Retina (tissue), 1 donor: Measurements from ENCODE around the gene NOC2L.

Source experiments
- DNase-seq: peaks from one replicate; pipeline ENCODE4 v3.0.0-alpha.2; 2016

Gene NOC2L

GRCh38 chr1:974293-974640 is 15.2 kb upstream of the NOC2L start:
- no peak for DNase-seq

- DNase-seq: no peak
Measured at GRCh38 chr1:973459-974292, 14.6 kb upstream of the NOC2L start.

GRCh38 chr1:972726-973458 is 13.8 kb upstream of the NOC2L start:
- no peak for DNase-seq

- no peak for DNase-seq
Measured at GRCh38 chr1:971751-972506, 12.9 kb upstream of the NOC2L start.

GRCh38 chr1:970973-971730 is 12.1 kb upstream of the NOC2L start:
- no peak for DNase-seq

GRCh38 chr1:970242-970972 is 11.4 kb upstream of the NOC2L start:
- no peak for DNase-seq

- no peak for DNase-seq
Measured at GRCh38 chr1:969260-969855, 10.3 kb upstream of the NOC2L start.

GRCh38 chr1:967466-968343 is 8.6 kb upstream of the NOC2L start:
- DNase-seq: no peak

- DNase-seq: peak; percentile 67
Measured at GRCh38 chr1:966704-967300, 7.7 kb upstream of the NOC2L start.

- no peak for DNase-seq
Measured at GRCh38 chr1:966135-966703, 7.2 kb upstream of the NOC2L start, which contains the start of gene PLEKHN1. TSS of gene PLEKHN1 (plus strand) at chr1:966482. CDS start at chr1:966532, 50 bp downstream.

GRCh38 chr1:965526-966134 is 6.6 kb upstream of the NOC2L start:
- no peak for DNase-seq

- no peak for DNase-seq
Measured at GRCh38 chr1:964691-965525, 5.9 kb upstream of the NOC2L start.

GRCh38 chr1:963746-964525 is 4.9 kb upstream of the NOC2L start:
- no peak for DNase-seq

- DNase-seq: no peak
Measured at GRCh38 chr1:963301-963651, 4.2 kb upstream of the NOC2L start.

- no peak for DNase-seq
Measured at GRCh38 chr1:962381-963300, 3.6 kb upstream of the NOC2L start.

GRCh38 chr1:961132-961669 is 2.1 kb upstream of the NOC2L start:
- DNase-seq: peak; percentile 59
